Mesenchymal stem cell (in vitro differentiated cells and primary cell): ENCODE measurements around the gene UBE2G1.

Source experiments
- DNase-seq: peaks from one replicate; pipeline ENCODE4 v3.0.0-alpha.2; 2013
- H2AFZ ChIP-seq: one replicate; pipeline ENCODE4 v1.6.1; 2013; ENCODE audit warnings: low read depth, mild to moderate bottlenecking, control low read depth, inconsistent platforms, low read length, moderate library complexity
- H2AK5ac ChIP-seq: 2 replicates; pipeline ENCODE4 v1.6.1; 2013; ENCODE audit warnings: low read length, moderate library complexity, mild to moderate bottlenecking, inconsistent platforms; ENCODE audit not compliant: severe bottlenecking
- H2BK120ac ChIP-seq: one replicate; pipeline ENCODE4 v1.6.1; 2013; ENCODE audit warnings: low read depth, mild to moderate bottlenecking, inconsistent platforms, low read length, moderate library complexity
- H2BK12ac ChIP-seq, 2 experiments: one replicate each; pipeline ENCODE4 v1.6.1; 2013; ENCODE audit warnings: inconsistent platforms in 2 of 2, low read length in 2 of 2, mild to moderate bottlenecking in 2 of 2, moderate library complexity in 2 of 2, control low read depth in 1 of 2
- H2BK15ac ChIP-seq: one replicate; pipeline ENCODE4 v1.6.1; 2013; ENCODE audit warnings: mild to moderate bottlenecking, low read depth, inconsistent platforms; ENCODE audit not compliant: poor library complexity, severe bottlenecking
- H2BK5ac ChIP-seq: 2 replicates; pipeline ENCODE4 v1.6.1; 2013; ENCODE audit warnings: low read depth, mild to moderate bottlenecking, low read length, control low read depth, inconsistent platforms; ENCODE audit not compliant: poor library complexity, severe bottlenecking
- H3K14ac ChIP-seq, 2 experiments: one replicate each; pipeline ENCODE4 v1.6.1; 2013; ENCODE audit warnings: inconsistent platforms in 2 of 2, low read length in 2 of 2, control low read depth in 1 of 2, mild to moderate bottlenecking in 1 of 2, moderate library complexity in 1 of 2
- H3K18ac ChIP-seq, 2 experiments: one replicate each; pipeline ENCODE4 v1.6.1; 2013; ENCODE audit warnings: inconsistent platforms in 2 of 2, low read length in 2 of 2, control low read depth in 1 of 2, low read depth in 1 of 2, mild to moderate bottlenecking in 1 of 2
- H3K23ac ChIP-seq, 2 experiments: one replicate each; pipeline ENCODE4 v1.6.1; 2013; ENCODE audit warnings: inconsistent platforms in 2 of 2, low read length in 2 of 2, mild to moderate bottlenecking in 2 of 2, moderate library complexity in 2 of 2, control low read depth in 1 of 2
- H3K27ac ChIP-seq: 2 replicates; pipeline ENCODE4 v1.5.1; 2013; ENCODE audit warnings: mild to moderate bottlenecking, moderate library complexity, low read length, control low read depth, inconsistent platforms; ENCODE audit not compliant: poor library complexity, severe bottlenecking
- H3K27me3 ChIP-seq, 2 experiments: 2 replicates each; pipeline versions ENCODE4 v1.6.1 to v1.7.0; 2013; ENCODE audit warnings: low read length in 2 of 2, mild to moderate bottlenecking in 2 of 2, moderate library complexity in 2 of 2, control low read depth in 1 of 2, inconsistent platforms in 1 of 2; ENCODE audit not compliant: control insufficient read depth in 1 of 2, insufficient read depth in 1 of 2
- H3K36me3 ChIP-seq, 2 experiments: 2 replicates each; pipeline versions ENCODE4 v1.6.1 to v1.7.0; 2013; ENCODE audit warnings: low read length in 2 of 2, control low read depth in 1 of 2, inconsistent platforms in 1 of 2, low read depth in 1 of 2, mild to moderate bottlenecking in 1 of 2; ENCODE audit not compliant: insufficient read depth in 2 of 2, control insufficient read depth in 1 of 2
- H3K4ac ChIP-seq, 2 experiments: one replicate each; pipeline ENCODE4 v1.6.1; 2013; ENCODE audit warnings: inconsistent platforms in 2 of 2, low read length in 2 of 2, mild to moderate bottlenecking in 2 of 2, moderate library complexity in 2 of 2, control low read depth in 1 of 2, low read depth in 1 of 2
- H3K4me1 ChIP-seq: 2 replicates; pipeline ENCODE4 v1.6.1; 2013; ENCODE audit warnings: low read depth, low read length, control low read depth; ENCODE audit not compliant: control insufficient read depth, insufficient read depth
- H3K4me2 ChIP-seq: 2 replicates; pipeline ENCODE4 v1.6.1; 2013; ENCODE audit warnings: low read length, mild to moderate bottlenecking, inconsistent platforms; ENCODE audit not compliant: poor library complexity, severe bottlenecking
- H3K4me3 ChIP-seq, 2 experiments: 2 replicates each; pipeline versions ENCODE4 v1.5.1 to v1.7.0; 2013; ENCODE audit warnings: low read length in 2 of 2, mild to moderate bottlenecking in 2 of 2, control low read depth in 1 of 2, low read depth in 1 of 2; ENCODE audit not compliant: insufficient read depth in 1 of 2
- H3K79me1 ChIP-seq: replicated peaks from 2 replicates; pipeline ENCODE4 v1.6.1; 2013; ENCODE audit warnings: mild to moderate bottlenecking, control low read depth, low read length, inconsistent platforms; ENCODE audit not compliant: poor library complexity, severe bottlenecking
- H3K9ac ChIP-seq: 2 replicates; pipeline ENCODE4 v1.7.0; 2013; ENCODE audit warnings: mild to moderate bottlenecking, low read length, moderate library complexity
- H3K9me3 ChIP-seq: 2 replicates; pipeline ENCODE4 v1.7.0; 2013; ENCODE audit warnings: mild to moderate bottlenecking, low read length; ENCODE audit not compliant: control insufficient read depth
- H4K8ac ChIP-seq: one replicate; pipeline ENCODE4 v1.6.1; 2013; ENCODE audit warnings: inconsistent platforms, mild to moderate bottlenecking, low read length, moderate library complexity
- H4K91ac ChIP-seq: one replicate; pipeline ENCODE4 v1.6.1; 2013; ENCODE audit warnings: mild to moderate bottlenecking, low read length, inconsistent platforms
- WGBS: methylation state at CpG from one replicate; pipeline ENCODE4 v1.1.7; 2013; ENCODE audit warnings: mixed read lengths; 5-methylcytosine and 5-hydroxymethylcytosine counted together

Gene UBE2G1

DNA sequence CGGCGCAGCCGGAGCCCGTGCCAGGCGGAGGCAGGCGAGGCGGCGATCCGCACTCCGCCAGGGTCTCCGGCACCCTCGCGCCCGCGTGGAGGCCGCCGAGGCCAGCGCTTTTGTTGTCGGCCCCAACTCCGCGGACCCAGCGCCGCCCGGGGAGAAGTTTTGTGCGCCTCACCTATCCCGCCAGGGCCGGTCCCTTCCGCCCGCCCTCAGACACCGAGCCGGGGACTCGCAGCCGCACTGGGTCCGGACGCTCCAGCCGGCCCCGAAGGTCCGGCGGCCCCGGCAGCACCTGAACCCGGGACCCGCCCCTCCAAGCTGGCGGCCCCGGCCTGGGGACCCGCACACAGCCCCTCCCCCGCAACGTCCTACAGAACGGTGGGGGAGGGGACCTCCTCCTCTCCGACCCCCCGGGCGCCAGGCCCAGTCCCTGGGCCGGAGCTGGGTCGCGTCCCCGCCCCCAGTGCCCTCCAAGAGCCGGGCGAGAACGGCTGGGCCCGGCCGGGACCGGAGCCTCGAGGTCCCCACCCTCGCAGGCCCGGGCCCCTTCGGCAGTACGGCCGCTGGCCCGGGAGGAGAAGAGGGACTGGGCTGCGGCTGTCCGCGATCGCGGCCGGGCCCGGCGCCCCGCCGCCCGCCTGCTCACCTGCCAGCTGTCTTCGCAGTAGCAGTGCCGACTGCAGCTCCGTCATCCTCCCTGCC lies 698 bp downstream of the UBE2G1 start:
- Histone ChIP-seq H4K8ac (peak overlapping the region; percentile 77), H3K9ac (peak overlapping the region; percentile 93), H3K23ac (peak overlapping the region; percentile 90 to 94), H4K91ac (peak overlapping the region; percentile 75), H3K36me3 (peaks cover 0 to 4% of the 10 kb centered on the region in 2 experiments), H2BK15ac (peak overlapping the region; percentile 83), H3K27me3 (no peaks in the 10 kb centered on the region), H3K4me3 (peak overlapping the region; percentile 89 to 98), H3K4ac (peak overlapping the region; percentile 97), H2BK5ac (peak overlapping the region; percentile 96), H2BK120ac (peak overlapping the region; percentile 61), H2BK12ac (peak overlapping the region; percentile 23 to 39), H2AFZ (peak overlapping the region; percentile 42), H3K4me2 (peak overlapping the region; percentile 76), H3K27ac (peak overlapping the region; percentile 59), H3K4me1 (peaks cover 12% of the 10 kb centered on the region), H3K9me3 (no peaks in the 10 kb centered on the region), H2AK5ac (no peak overlapping the region), H3K18ac (peak overlapping the region; percentile 95 to 97), H3K14ac (peak overlapping the region; percentile 95), H3K79me1 (no peaks in the 10 kb centered on the region)
- WGBS = under 1% methylated on average over 61 of the region's 82 CpGs
- DNase-seq = peak; percentile 36

DNA sequence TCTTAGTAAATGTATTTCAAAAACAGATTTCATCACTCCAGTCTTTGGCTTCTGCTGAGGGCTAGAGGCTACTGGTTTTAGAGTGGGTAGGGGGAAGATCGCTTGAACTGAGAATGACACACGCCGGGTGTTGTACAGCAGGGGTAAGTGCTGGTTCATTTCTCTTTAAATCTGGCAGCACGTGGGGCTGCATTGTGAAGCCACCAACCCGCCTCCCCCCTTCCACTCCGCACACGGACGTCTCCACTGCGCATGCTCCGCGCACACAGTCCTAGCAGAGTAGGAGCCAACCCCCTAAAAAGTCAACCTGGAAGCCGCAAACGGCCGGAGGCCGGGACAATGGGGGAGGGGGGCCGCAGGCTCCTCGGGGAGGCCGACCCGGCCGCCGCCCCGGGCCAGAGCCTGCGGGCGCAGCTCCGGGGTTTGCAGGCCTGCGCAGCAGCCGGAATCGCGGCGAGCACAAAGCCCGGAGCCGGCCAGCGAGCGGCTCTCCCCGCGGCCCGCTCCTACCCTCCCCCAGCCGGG lies 1.3 kb downstream of the UBE2G1 start:
- WGBS = under 1% methylated on average over 33 of the region's 38 CpGs
- Histone ChIP-seq H3K14ac (peak overlapping the region in 1 of 2 experiments; percentile 95), H4K8ac (peak overlapping the region; percentile 77), H2AK5ac (no peak overlapping the region), H3K27ac (peak overlapping the region; percentile 34), H3K4me2 (peak overlapping the region; percentile 76), H3K4ac (peak overlapping the region; percentile 97), H2BK15ac (no peak overlapping the region), H3K9me3 (no peaks in the 10 kb centered on the region), H3K9ac (peak overlapping the region; percentile 93), H3K18ac (peak overlapping the region; percentile 95 to 97), H3K23ac (peak overlapping the region in 1 of 2 experiments; percentile 90), H2BK120ac (peak overlapping the region; percentile 61), H3K27me3 (no peaks in the 10 kb centered on the region), H2BK5ac (peak overlapping the region; percentile 96), H4K91ac (peak overlapping the region; percentile 75), H3K36me3 (peaks cover 0 to 4% of the 10 kb centered on the region in 2 experiments), H2BK12ac (no peak overlapping the region), H2AFZ (no peak overlapping the region), H3K4me1 (peaks cover 12% of the 10 kb centered on the region), H3K79me1 (no peaks in the 10 kb centered on the region), H3K4me3 (peak overlapping the region; percentile 89 to 98)
- DNase-seq = peak; percentile 88

DNA sequence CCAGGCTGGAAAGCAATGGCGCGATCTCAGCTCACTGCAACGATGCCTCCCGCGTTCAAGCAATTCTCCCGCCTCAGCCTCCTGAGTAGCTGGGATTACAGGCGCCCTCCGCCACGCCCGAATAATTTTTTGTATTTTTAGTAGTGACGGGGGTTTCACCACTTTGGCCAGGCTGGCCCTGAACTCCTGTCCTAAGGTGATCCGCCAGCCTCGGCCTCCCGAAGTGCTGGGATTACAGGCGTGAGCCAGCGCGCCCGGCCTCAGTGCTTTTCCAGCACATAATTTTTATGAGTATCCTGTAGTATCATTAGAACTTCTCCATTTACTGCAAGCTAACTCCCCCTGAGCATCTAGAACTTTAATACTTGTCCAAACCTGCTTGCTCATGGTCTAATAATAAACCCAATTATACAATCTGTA lies 1.8 kb downstream of the UBE2G1 start:
- no peaks in the 10 kb centered on the region for H3K9me3 ChIP-seq
- no peaks in the 10 kb centered on the region for H3K79me1 ChIP-seq
- no peak overlapping the region for H2BK15ac ChIP-seq
- no peak overlapping the region for H3K18ac ChIP-seq
- peak overlapping the region; percentile 76 for H3K4me2 ChIP-seq
- peak overlapping the region; percentile 34 for H3K27ac ChIP-seq
- no peak overlapping the region for H2AK5ac ChIP-seq
- no peak for DNase-seq
- H3K14ac ChIP-seq = no peak overlapping the region
- no peaks in the 10 kb centered on the region for H3K27me3 ChIP-seq
- peak overlapping the region; percentile 57 for H2BK5ac ChIP-seq
- H4K8ac ChIP-seq = no peak overlapping the region
- H2BK12ac ChIP-seq = no peak overlapping the region
- peaks cover 0 to 4% of the 10 kb centered on the region in 2 experiments for H3K36me3 ChIP-seq
- 91% methylated on average over 18 of the region's 18 CpGs for WGBS
- H3K4me1 ChIP-seq = peaks cover 9% of the 10 kb centered on the region
- H2AFZ ChIP-seq = no peak overlapping the region
- no peak overlapping the region for H2BK120ac ChIP-seq
- H3K9ac ChIP-seq = peak overlapping the region; percentile 93
- no peak overlapping the region for H3K23ac ChIP-seq
- peak overlapping the region; percentile 36 to 89 for H3K4me3 ChIP-seq
- no peak overlapping the region for H4K91ac ChIP-seq
- H3K4ac ChIP-seq = no peak overlapping the region

DNA sequence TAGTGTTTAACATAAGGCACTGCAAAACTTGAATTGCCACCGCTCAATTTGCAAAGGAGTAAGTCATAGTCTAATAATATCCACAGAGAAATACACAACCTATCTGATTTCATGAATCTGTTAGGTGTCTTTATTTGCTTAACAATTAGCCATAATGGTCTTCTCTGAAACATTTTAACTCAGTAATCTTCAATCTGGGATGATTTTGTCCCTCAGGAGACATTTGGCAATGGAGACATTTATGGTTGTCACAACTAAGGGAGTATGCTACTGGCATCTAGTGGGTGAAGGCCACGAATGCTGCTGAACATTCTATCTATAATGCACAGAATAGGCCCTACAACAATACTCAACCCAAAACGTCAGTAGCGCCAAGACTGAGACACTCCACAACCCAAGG lies 4.3 kb downstream of the UBE2G1 start:
- Histone ChIP-seq H3K27me3 (no peaks in the 10 kb centered on the region), H3K4me2 (no peak overlapping the region)
- no peak for DNase-seq

More for the DNA sequence above, 4.3 kb downstream of the UBE2G1 start:
- Histone ChIP-seq H3K4me1 (peaks cover 11% of the 10 kb centered on the region), H3K4ac (no peak overlapping the region), H3K9ac (peak overlapping the region; percentile 22), H2AK5ac (no peak overlapping the region), H3K79me1 (no peaks in the 10 kb centered on the region), H3K18ac (no peak overlapping the region), H2BK15ac (no peak overlapping the region), H3K4me3 (no peak overlapping the region), H2BK5ac (no peak overlapping the region), H3K36me3 (peaks cover 0 to 4% of the 10 kb centered on the region in 2 experiments), H4K91ac (no peak overlapping the region), H4K8ac (no peak overlapping the region), H2AFZ (no peak overlapping the region), H2BK12ac (no peak overlapping the region), H3K14ac (no peak overlapping the region), H2BK120ac (no peak overlapping the region), H3K27ac (no peak overlapping the region), H3K23ac (no peak overlapping the region), H3K9me3 (no peaks in the 10 kb centered on the region)
- 93% methylated on average over 3 of the region's 4 CpGs for WGBS
